PC-3 (cell line): ENCODE data around the gene ANKH. TPM values are rescaled to one million over a fixed set of nuclear protein-coding genes. Genes with fewer than 3 reads are reported as not detected.

ENCODE experiments used
- ATAC-seq: fragments of 200-7000 bp; cut with Tn5 transposase; 2 replicates; pipeline ENCODE4 v1.9.1; 2020; ENCODE audit warnings: mild to moderate bottlenecking, moderate library complexity
- BruUV-seq: library from RNA; stranded (reverse); fragments of 400-500 nt; replicated peaks from 2 replicates; lab custom pipeline; 2021; lab: Mats Ljungman, UMichigan
- CTCF ChIA-PET: fragments of 300-600 bp; sonication (Branson Sonifier 250); formaldehyde crosslinking; loops from one replicate; lab custom pipeline; 2022; ENCODE audit warnings: antibody characterized with exemption; lab: Charles Lee
- POLR2A ChIA-PET: fragments of 300-600 bp; sonication (Branson Sonifier 250); formaldehyde crosslinking; loops from one replicate; lab custom pipeline; 2022; ENCODE audit warnings: antibody characterized with exemption; ENCODE audit not compliant: unreplicated experiment; lab: Charles Lee
- DNase-seq: peaks from one replicate; pipeline ENCODE4 v3.0.0-alpha.2; 2015
- H2AFZ ChIP-seq: fragments of 300-600 bp; sonication (generic); 2 replicates; pipeline ENCODE4 v1.6.0; 2016; ENCODE audit warnings: antibody characterized with exemption, low read length
- H3F3A ChIP-seq: fragments of 300-600 bp; sonication (generic); one replicate; pipeline ENCODE4 v1.6.0; 2017; ENCODE audit warnings: antibody characterized with exemption, low read length, control low read depth, mild to moderate bottlenecking; ENCODE audit not compliant: unreplicated experiment
- H3K27ac ChIP-seq: fragments of 300-600 bp; sonication (generic); 2 replicates; pipeline ENCODE4 v1.5.1; 2016; ENCODE audit warnings: mild to moderate bottlenecking, low read length
- H3K27me3 ChIP-seq: fragments of 300-600 bp; sonication (generic); 2 replicates; pipeline ENCODE4 v1.6.1; 2016; ENCODE audit warnings: low read length, mixed read lengths
- H3K36me3 ChIP-seq: fragments of 300-600 bp; sonication (generic); 2 replicates; pipeline ENCODE4 v1.6.1; 2016; ENCODE audit warnings: low read depth, mixed run types, low read length, mixed read lengths
- H3K4me1 ChIP-seq: fragments of 300-600 bp; sonication (generic); 2 replicates; pipeline ENCODE4 v1.5.1; 2016; ENCODE audit warnings: low read length; ENCODE audit not compliant: insufficient read depth
- H3K4me2 ChIP-seq: fragments of 300-600 bp; sonication (generic); 2 replicates; pipeline ENCODE4 v1.6.0; 2016; ENCODE audit warnings: low read length
- H3K4me3 ChIP-seq: fragments of 300-600 bp; sonication (generic); 2 replicates; pipeline ENCODE4 v1.5.1; 2016; ENCODE audit warnings: mild to moderate bottlenecking, low read length, mixed read lengths
- H3K79me2 ChIP-seq: fragments of 300-600 bp; sonication (generic); 2 replicates; pipeline ENCODE4 v1.6.1; 2017; ENCODE audit warnings: low read length, mixed read lengths
- H3K9ac ChIP-seq: fragments of 300-600 bp; sonication (generic); 2 replicates; pipeline ENCODE4 v1.6.0; 2016; ENCODE audit warnings: mild to moderate bottlenecking, low read length
- H3K9me2 ChIP-seq: fragments of 300-600 bp; sonication (generic); replicated peaks from 2 replicates; pipeline ENCODE4 v1.6.1; 2016; ENCODE audit warnings: mixed run types, low read length, mixed read lengths
- H3K9me3 ChIP-seq: fragments of 300-600 bp; sonication (generic); 2 replicates; pipeline ENCODE4 v1.6.1; 2016; ENCODE audit warnings: low read length, mixed read lengths
- H4K20me1 ChIP-seq: fragments of 300-600 bp; sonication (generic); 2 replicates; pipeline ENCODE4 v1.6.1; 2016; ENCODE audit warnings: low read length, mixed read lengths
- EZH2 ChIP-seq: fragments of 300-600 bp; sonication (generic); IDR thresholded peaks from one replicate; pipeline ENCODE4 v1.6.1; 2017; ENCODE audit warnings: antibody characterized with exemption, mild to moderate bottlenecking, low read length; ENCODE audit not compliant: unreplicated experiment
- EZH2phosphoT487 ChIP-seq: fragments of 300-600 bp; sonication (generic); IDR thresholded peaks from 2 replicates; pipeline ENCODE4 v1.6.1; 2018; ENCODE audit warnings: mild to moderate bottlenecking, antibody characterized with exemption, low read length, borderline replicate concordance
- intact Hi-C: fragments of 100-400 bp; cut with micrococcal nuclease; formaldehyde crosslinking; loops from 2 replicates; pipeline ENCODE4 v1.9.0; 2023
- total RNA-seq: library from RNA; depleted of rRNA; stranded (reverse); fragments of >200 nt; gene quantifications from 2 replicates; pipeline ENCODE4 v1.2.3, GENCODE V29; 2014
- TF ChIP-seq, protein P1 (sequence below): fragments of 300-600 bp; sonication (generic); conservative IDR thresholded peaks from 2 replicates; pipeline ENCODE4 v1.5.1; 2017; ENCODE audit warnings: antibody characterized with exemption, low read depth, mild to moderate bottlenecking, low read length

ANKH gene
- total RNA-seq, 1 experiment from 2014 or later, result 11.6 TPM

- Histone ChIP-seq H3K9me3 (no peaks in the 10 kb centered on the region), H3K36me3 (no peaks in the 10 kb centered on the region), H3K79me2 (no peaks in the 10 kb centered on the region), H3K4me2 (peak overlapping the region; percentile 63), H3F3A (no peaks in the 10 kb centered on the region), H3K9me2 (no peaks in the 10 kb centered on the region), H2AFZ (no peak overlapping the region), H3K4me1 (peaks cover 8% of the 10 kb centered on the region), H3K27me3 (no peaks in the 10 kb centered on the region), H4K20me1 (no peaks in the 10 kb centered on the region), H3K9ac (no peak overlapping the region), H3K4me3 (no peak overlapping the region; the same call in 1 of the 2 replicates), H3K27ac (peak overlapping the region; percentile 22)
- POLR2A ChIA-PET, result no interaction called here
- CTCF ChIA-PET, result interaction anchor here (0.5 kb wide), 1 partner anchor 45 kb away, joined by 5 read pairs; no protein-coding TSS in a partner anchor
- no peak for TF ChIP-seq EZH2
- DNase-seq (peak; percentile 81), ATAC-seq (peak; percentile 94)
- BruUV-seq, result no TSS peak
- intact Hi-C loops, result loop anchor here (10.0 kb wide), 1 partner anchor 60 kb away; no protein-coding TSS in a partner anchor
These were observed 36.7 kb downstream of the ANKH start for GRCh38 chr5:14834584-14835550.

- no TSS peak for BruUV-seq
- CTCF ChIA-PET, result no interaction called here
- POLR2A ChIA-PET, result no interaction called here
These were observed 37.5 kb downstream of the ANKH start for GRCh38 chr5:14834062-14834461.

DNA sequence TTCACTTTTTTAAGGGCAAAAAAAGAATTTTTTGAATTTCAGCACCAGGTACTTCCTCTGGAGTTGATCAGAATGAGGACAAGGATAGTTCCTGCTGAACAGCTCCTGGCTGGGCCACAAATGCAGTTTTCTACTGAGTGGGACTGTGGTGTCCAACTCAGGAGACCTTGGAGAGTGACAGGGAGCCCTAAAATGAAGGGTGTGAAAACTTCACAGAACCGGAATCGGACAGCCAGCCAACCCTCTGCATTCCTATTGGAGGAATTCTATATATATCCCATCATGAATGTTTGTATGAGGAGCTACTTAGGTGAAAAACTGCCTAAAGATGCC is 40.6 kb downstream of the ANKH start:
- Histone ChIP-seq H3K79me2 (no peaks in the 10 kb centered on the region), H3K27ac (no peak overlapping the region), H3K4me2 (no peak overlapping the region), H3K9me3 (no peaks in the 10 kb centered on the region), H3K4me1 (peaks cover 8% of the 10 kb centered on the region), H3K4me3 (no peak overlapping the region), H3K27me3 (no peaks in the 10 kb centered on the region), H3K36me3 (no peaks in the 10 kb centered on the region), H2AFZ (no peak overlapping the region), H4K20me1 (no peaks in the 10 kb centered on the region), H3F3A (no peaks in the 10 kb centered on the region), H3K9ac (no peak overlapping the region), H3K9me2 (no peaks in the 10 kb centered on the region)
- ChIA-PET POLR2A (no interaction called here), CTCF (no interaction called here)
- ATAC-seq (no peak), DNase-seq (no peak)
- intact Hi-C loops, result loop anchor here (10.0 kb wide), 1 partner anchor 56 kb away; no protein-coding TSS in a partner anchor
- TF ChIP-seq, protein P1, sequence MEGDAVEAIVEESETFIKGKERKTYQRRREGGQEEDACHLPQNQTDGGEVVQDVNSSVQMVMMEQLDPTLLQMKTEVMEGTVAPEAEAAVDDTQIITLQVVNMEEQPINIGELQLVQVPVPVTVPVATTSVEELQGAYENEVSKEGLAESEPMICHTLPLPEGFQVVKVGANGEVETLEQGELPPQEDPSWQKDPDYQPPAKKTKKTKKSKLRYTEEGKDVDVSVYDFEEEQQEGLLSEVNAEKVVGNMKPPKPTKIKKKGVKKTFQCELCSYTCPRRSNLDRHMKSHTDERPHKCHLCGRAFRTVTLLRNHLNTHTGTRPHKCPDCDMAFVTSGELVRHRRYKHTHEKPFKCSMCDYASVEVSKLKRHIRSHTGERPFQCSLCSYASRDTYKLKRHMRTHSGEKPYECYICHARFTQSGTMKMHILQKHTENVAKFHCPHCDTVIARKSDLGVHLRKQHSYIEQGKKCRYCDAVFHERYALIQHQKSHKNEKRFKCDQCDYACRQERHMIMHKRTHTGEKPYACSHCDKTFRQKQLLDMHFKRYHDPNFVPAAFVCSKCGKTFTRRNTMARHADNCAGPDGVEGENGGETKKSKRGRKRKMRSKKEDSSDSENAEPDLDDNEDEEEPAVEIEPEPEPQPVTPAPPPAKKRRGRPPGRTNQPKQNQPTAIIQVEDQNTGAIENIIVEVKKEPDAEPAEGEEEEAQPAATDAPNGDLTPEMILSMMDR, result no peak
- TF ChIP-seq EZH2phosphoT487 (no peak), EZH2 (no peak)
- no TSS peak for BruUV-seq

More at GRCh38 chr5:14834062-14834461, 37.5 kb downstream of the ANKH start:
- Histone ChIP-seq H3K79me2 (no peaks in the 10 kb centered on the region), H4K20me1 (no peaks in the 10 kb centered on the region), H3K36me3 (no peaks in the 10 kb centered on the region), H3K9me3 (no peaks in the 10 kb centered on the region), H3K27ac (no peak overlapping the region), H3K9me2 (no peaks in the 10 kb centered on the region), H3K9ac (no peak overlapping the region), H3K4me1 (peaks cover 8% of the 10 kb centered on the region), H3F3A (no peaks in the 10 kb centered on the region), H3K4me3 (no peak overlapping the region), H2AFZ (no peak overlapping the region), H3K4me2 (no peak overlapping the region), H3K27me3 (no peaks in the 10 kb centered on the region)
- TF ChIP-seq, protein P1, result no peak
- TF ChIP-seq EZH2phosphoT487, result no peak
- TF ChIP-seq EZH2, result no peak
- DNase-seq (no peak), ATAC-seq (no peak)
- intact Hi-C loops, result loop anchor here (10.0 kb wide), 1 partner anchor 59 kb away; no protein-coding TSS in a partner anchor
